ENCODE data around the gene VAPB.
"Not testable (repeated sequence)": the region's sequence is repeated elsewhere in the genome, so short reads cannot be mapped to it uniquely, and the experiment has no call there.

Gene VAPB

GRCh38 chr20:58361481-58362205, 27.4 kb upstream of the VAPB start:
- no peak overlapping the region for H3K27ac ChIP-seq
- TF ChIP-seq, protein P1, sequence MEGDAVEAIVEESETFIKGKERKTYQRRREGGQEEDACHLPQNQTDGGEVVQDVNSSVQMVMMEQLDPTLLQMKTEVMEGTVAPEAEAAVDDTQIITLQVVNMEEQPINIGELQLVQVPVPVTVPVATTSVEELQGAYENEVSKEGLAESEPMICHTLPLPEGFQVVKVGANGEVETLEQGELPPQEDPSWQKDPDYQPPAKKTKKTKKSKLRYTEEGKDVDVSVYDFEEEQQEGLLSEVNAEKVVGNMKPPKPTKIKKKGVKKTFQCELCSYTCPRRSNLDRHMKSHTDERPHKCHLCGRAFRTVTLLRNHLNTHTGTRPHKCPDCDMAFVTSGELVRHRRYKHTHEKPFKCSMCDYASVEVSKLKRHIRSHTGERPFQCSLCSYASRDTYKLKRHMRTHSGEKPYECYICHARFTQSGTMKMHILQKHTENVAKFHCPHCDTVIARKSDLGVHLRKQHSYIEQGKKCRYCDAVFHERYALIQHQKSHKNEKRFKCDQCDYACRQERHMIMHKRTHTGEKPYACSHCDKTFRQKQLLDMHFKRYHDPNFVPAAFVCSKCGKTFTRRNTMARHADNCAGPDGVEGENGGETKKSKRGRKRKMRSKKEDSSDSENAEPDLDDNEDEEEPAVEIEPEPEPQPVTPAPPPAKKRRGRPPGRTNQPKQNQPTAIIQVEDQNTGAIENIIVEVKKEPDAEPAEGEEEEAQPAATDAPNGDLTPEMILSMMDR (IDR thresholded peaks at IDR 0.05): no peak
- no peak overlapping the region for H3K4me3 ChIP-seq (ENCODE audit: low read depth in 1 of 2, low read length in 1 of 2)
- no peaks in the 10 kb centered on the region for H3K27me3 ChIP-seq
- H3K36me3 ChIP-seq: peaks cover 68% of the 10 kb centered on the region
- H3K9me3 ChIP-seq: no peaks in the 10 kb centered on the region
- H3K4me1 ChIP-seq (ENCODE audit: control insufficient read depth in 1 of 2, insufficient read depth in 1 of 2, low read depth in 1 of 2, low read length in 1 of 2): no peaks in the 10 kb centered on the region

- Histone ChIP-seq H3K4me3 (ENCODE audit: low read depth in 1 of 2, low read length in 1 of 2) (no peak overlapping the region), H3K4me1 (ENCODE audit: control insufficient read depth in 1 of 2, insufficient read depth in 1 of 2, low read depth in 1 of 2, low read length in 1 of 2) (no peaks in the 10 kb centered on the region), H3K9me3 (no peaks in the 10 kb centered on the region), H3K27me3 (no peaks in the 10 kb centered on the region), H3K36me3 (peaks cover 62% of the 10 kb centered on the region), H3K27ac (no peak overlapping the region)
- TF ChIP-seq, protein P1 (IDR thresholded peaks at IDR 0.05): no peak
Measured at GRCh38 chr20:58362206-58362516, 26.9 kb upstream of the VAPB start.

DNA sequence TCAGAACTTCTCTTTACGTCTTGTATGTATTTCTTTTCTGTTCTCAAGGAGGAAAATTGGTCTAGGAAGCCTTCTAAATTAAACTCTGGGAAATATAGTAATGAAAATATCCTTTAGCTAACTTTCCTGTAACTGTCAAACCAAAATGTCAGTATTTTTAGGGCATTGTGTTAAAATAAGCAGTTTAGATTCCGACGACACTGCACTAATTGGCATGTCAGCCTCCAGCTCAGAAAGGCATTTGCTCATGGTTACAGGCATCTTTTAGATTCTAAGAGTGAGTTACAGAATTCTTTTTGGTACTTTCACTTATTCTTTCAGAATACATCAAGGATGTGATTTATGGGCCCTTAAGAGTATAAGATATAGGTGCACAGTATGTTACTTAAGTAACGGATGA, 26.1 kb upstream of the VAPB start:
- Histone ChIP-seq H3K9me3 (no peaks in the 10 kb centered on the region), H3K4me3 (ENCODE audit: low read depth in 1 of 2, low read length in 1 of 2) (no peak overlapping the region), H3K4me1 (ENCODE audit: control insufficient read depth in 1 of 2, insufficient read depth in 1 of 2, low read depth in 1 of 2, low read length in 1 of 2) (no peaks in the 10 kb centered on the region), H3K27ac (no peak overlapping the region), H3K27me3 (no peaks in the 10 kb centered on the region), H3K36me3 (peaks cover 55% of the 10 kb centered on the region)
- TF ChIP-seq, protein P1 (IDR thresholded peaks at IDR 0.05): no peak

- TF ChIP-seq, protein P1 (IDR thresholded peaks at IDR 0.05): no peak
- H3K27me3 ChIP-seq: no peaks in the 10 kb centered on the region
- H3K36me3 ChIP-seq: peaks cover 24% of the 10 kb centered on the region
- no peak overlapping the region for H3K4me3 ChIP-seq (ENCODE audit: low read depth in 1 of 2, low read length in 1 of 2)
- H3K27ac ChIP-seq: no peak overlapping the region
- no peaks in the 10 kb centered on the region for H3K9me3 ChIP-seq
- H3K4me1 ChIP-seq (ENCODE audit: control insufficient read depth in 1 of 2, insufficient read depth in 1 of 2, low read depth in 1 of 2, low read length in 1 of 2): no peaks in the 10 kb centered on the region
Measured at GRCh38 chr20:58366866-58367265, 22.2 kb upstream of the VAPB start.

GRCh38 chr20:58372806-58373205, 16.2 kb upstream of the VAPB start:
- Histone ChIP-seq H3K4me1 (ENCODE audit: control insufficient read depth in 1 of 2, insufficient read depth in 1 of 2, low read depth in 1 of 2, low read length in 1 of 2) (no peaks in the 10 kb centered on the region), H3K4me3 (ENCODE audit: low read depth in 1 of 2, low read length in 1 of 2) (no peak overlapping the region), H3K9me3 (no peaks in the 10 kb centered on the region), H3K36me3 (no peaks in the 10 kb centered on the region), H3K27me3 (peaks cover 25% of the 10 kb centered on the region), H3K27ac (no peak overlapping the region)
- TF ChIP-seq, protein P1 (IDR thresholded peaks at IDR 0.05): no peak

DNA sequence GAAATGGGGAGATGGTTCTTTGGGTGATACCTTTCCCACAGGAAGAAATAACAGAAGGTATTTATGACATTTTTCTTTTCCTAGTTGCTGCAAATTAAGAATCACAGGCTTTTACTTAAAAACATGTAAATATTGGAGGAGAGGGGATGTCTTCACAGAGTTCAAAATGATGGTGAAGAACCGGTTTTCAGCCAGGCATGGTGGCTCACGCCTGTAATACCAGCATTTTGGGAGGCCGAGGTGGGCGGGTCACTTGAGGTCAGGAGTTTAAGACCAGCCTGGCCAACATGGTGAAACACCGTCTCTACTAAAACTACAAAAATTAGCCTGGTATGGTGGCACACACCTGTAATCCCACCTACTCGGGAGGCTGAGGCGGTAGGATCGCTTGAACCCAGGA, 15.7 kb upstream of the VAPB start:
- H3K36me3 ChIP-seq; H3K27ac ChIP-seq; H3K4me3 ChIP-seq (ENCODE audit: low read depth in 1 of 2, low read length in 1 of 2); H3K9me3 ChIP-seq; H3K4me1 ChIP-seq (ENCODE audit: control insufficient read depth in 1 of 2, insufficient read depth in 1 of 2, low read depth in 1 of 2, low read length in 1 of 2): not testable (repeated sequence)
- H3K27me3 ChIP-seq: peaks cover 30% of the 10 kb centered on the region

Data from neutrophil (primary cell).